ENCODE measurements around the gene S100A16.

GRCh38 chr1:153643100-153643499, 30.2 kb upstream of the S100A16 start:
- TF ChIP-seq CTCF (IDR thresholded peaks at IDR 0.05), result no peak
- no peak for TF ChIP-seq POLR2A (IDR thresholded peaks at IDR 0.05; ENCODE audit: low read depth)
- TF ChIP-seq EP300 (IDR thresholded peaks at IDR 0.05), result no peak
